HG03432 (cell line): ENCODE results near the gene TIMM10B.
"Not testable (repeated sequence)": the region's sequence is repeated elsewhere in the genome, so short reads cannot be mapped to it uniquely, and the experiment has no call there.

Experiments
- ATAC-seq: cut with Tn5 transposase; IDR thresholded peaks from one replicate; pipeline ENCODE4 v1.9.1; 2021; ENCODE audit warnings: mild to moderate bottlenecking, moderate library complexity; ENCODE audit not compliant: unreplicated experiment

TIMM10B gene

GRCh38 chr11:6504166-6504565 is 22.9 kb downstream of the TIMM10B start:
- no peak for ATAC-seq

GRCh38 chr11:6505577-6506240 is 24.4 kb downstream of the TIMM10B start:
- ATAC-seq, result no peak

- no peak for ATAC-seq
Measured at GRCh38 chr11:6516865-6517264, 35.6 kb downstream of the TIMM10B start.

- no peak for ATAC-seq
Measured at GRCh38 chr11:6520265-6520664, 39.0 kb downstream of the TIMM10B start.

GRCh38 chr11:6521946-6522345 is 40.6 kb downstream of the TIMM10B start:
- ATAC-seq, result not testable (repeated sequence)

- no peak for ATAC-seq
Measured at GRCh38 chr11:6523253-6523652, 42.0 kb downstream of the TIMM10B start.

- peak; percentile 70 for ATAC-seq
Measured at GRCh38 chr11:6526411-6527135, 45.3 kb downstream of the TIMM10B start.

GRCh38 chr11:6529266-6529665 is 48.0 kb downstream of the TIMM10B start:
- ATAC-seq, result no peak

- ATAC-seq, result no peak
Measured at GRCh38 chr11:6530848-6531247, 49.5 kb downstream of the TIMM10B start.

- peak; percentile 64 for ATAC-seq
Measured at GRCh38 chr11:6531267-6531752, 50.0 kb downstream of the TIMM10B start.
